Upper lobe of right lung (tissue), 1 donor: ENCODE results near the gene OR6A2. TPM values are rescaled to one million over a fixed set of nuclear protein-coding genes. Genes with fewer than 3 reads are reported as not detected.
"Not testable (repeated sequence)": the region's sequence is repeated elsewhere in the genome, so short reads cannot be mapped to it uniquely, and the experiment has no call there.

Experiments used
- ATAC-seq: fragments of 200-7000 bp; cut with Tn5 transposase; one replicate; pipeline ENCODE4 v1.9.1; 2020; ENCODE audit warnings: mild to moderate bottlenecking, moderate library complexity
- DNase-seq: peaks from one replicate; pipeline ENCODE4 v3.0.0-alpha.2; 2020
- H3K27ac ChIP-seq: fragments of 200-600 bp; one replicate; pipeline ENCODE4 v1.8.0; 2022
- H3K27me3 ChIP-seq: fragments of 200-600 bp; one replicate; pipeline ENCODE4 v1.8.0; 2022; ENCODE audit warnings: mild to moderate bottlenecking
- H3K36me3 ChIP-seq: fragments of 200-600 bp; one replicate; pipeline ENCODE4 v1.8.0; 2022
- H3K4me1 ChIP-seq: fragments of 200-600 bp; one replicate; pipeline ENCODE4 v1.8.0; 2022
- H3K4me3 ChIP-seq: fragments of 200-600 bp; one replicate; pipeline ENCODE4 v1.8.0; 2022; ENCODE audit warnings: mild to moderate bottlenecking
- H3K9me3 ChIP-seq: fragments of 200-600 bp; one replicate; pipeline ENCODE4 v1.8.0; 2022
- CTCF ChIP-seq: fragments of 200-600 bp; IDR thresholded peaks from one replicate; pipeline ENCODE4 v1.8.0; 2022; ENCODE audit warnings: antibody characterized with exemption
- intact Hi-C: fragments of 100-400 bp; cut with DNase I; formaldehyde crosslinking; loops from one replicate; pipeline ENCODE4 v1.11.0; 2022
- total RNA-seq: library from RNA; stranded (reverse); fragmentation: NEBNext Ultra II Directional; extraction: Animal tissue kit (Norgen Biotek cat#: 25700); gene quantifications from one replicate; pipeline ENCODE4 v1.2.1, GENCODE V29; 2021
- donor health status: DM: no; HTN: yes; CAD: no; lungs with severe emphysema.

Gene OR6A2
- total RNA-seq, 1 donor from 2014 or later: not detected

- TF ChIP-seq CTCF: no peak
- ATAC-seq: no peak
Observed at GRCh38 chr11:6817694-6818093, 18.2 kb upstream of the OR6A2 start.

GRCh38 chr11:6813656-6814055, 14.2 kb upstream of the OR6A2 start:
- H3K27me3 ChIP-seq: no peaks in the 10 kb centered on the region
- intact Hi-C loops: no loop called here
- H3K9me3 ChIP-seq: no peaks in the 10 kb centered on the region
- no peak for DNase-seq
- H3K4me3 ChIP-seq: no peak overlapping the region
- H3K36me3 ChIP-seq: no peaks in the 10 kb centered on the region
- ATAC-seq: no peak
- H3K27ac ChIP-seq: no peak overlapping the region
- H3K4me1 ChIP-seq: no peaks in the 10 kb centered on the region
- no peak for TF ChIP-seq CTCF

More at GRCh38 chr11:6817694-6818093, 18.2 kb upstream of the OR6A2 start:
- H3K36me3 ChIP-seq: no peaks in the 10 kb centered on the region
- no peak overlapping the region for H3K27ac ChIP-seq
- no peaks in the 10 kb centered on the region for H3K4me1 ChIP-seq
- no peaks in the 10 kb centered on the region for H3K27me3 ChIP-seq
- no peaks in the 10 kb centered on the region for H3K9me3 ChIP-seq
- intact Hi-C loops: no loop called here
- no peak overlapping the region for H3K4me3 ChIP-seq
- no peak for DNase-seq

GRCh38 chr11:6812390-6813005, 13.0 kb upstream of the OR6A2 start:
- TF ChIP-seq CTCF: peak; percentile 89
- ATAC-seq: peak; percentile 90
- Histone ChIP-seq H3K36me3 (no peaks in the 10 kb centered on the region), H3K27ac (no peak overlapping the region), H3K4me1 (no peaks in the 10 kb centered on the region), H3K4me3 (no peak overlapping the region), H3K9me3 (no peaks in the 10 kb centered on the region), H3K27me3 (no peaks in the 10 kb centered on the region)
- no peak for DNase-seq
- intact Hi-C loops: no loop called here

- H3K4me3 ChIP-seq, H3K4me1 ChIP-seq, H3K27me3 ChIP-seq, H3K27ac ChIP-seq, DNase-seq, H3K9me3 ChIP-seq, intact Hi-C loops, ATAC-seq, H3K36me3 ChIP-seq: not testable (repeated sequence)
Observed at GRCh38 chr11:6801075-6801474, 1.6 kb upstream of the OR6A2 start.

GRCh38 chr11:6794639-6795038, 4.8 kb downstream of the OR6A2 start:
- Histone ChIP-seq H3K27me3 (no peaks in the 10 kb centered on the region), H3K27ac (no peak overlapping the region), H3K9me3 (no peaks in the 10 kb centered on the region), H3K4me3 (no peak overlapping the region), H3K4me1 (no peaks in the 10 kb centered on the region), H3K36me3 (no peaks in the 10 kb centered on the region)
- ATAC-seq (no peak), DNase-seq (no peak)
- TF ChIP-seq CTCF: no peak
- intact Hi-C loops: no loop called here

GRCh38 chr11:6790546-6790945, 8.9 kb downstream of the OR6A2 start:
- no peak overlapping the region for H3K4me3 ChIP-seq
- no peaks in the 10 kb centered on the region for H3K36me3 ChIP-seq
- H3K4me1 ChIP-seq: no peaks in the 10 kb centered on the region
- no peaks in the 10 kb centered on the region for H3K27me3 ChIP-seq
- intact Hi-C loops: no loop called here
- no peak overlapping the region for H3K27ac ChIP-seq
- ATAC-seq (no peak), DNase-seq (no peak)
- no peaks in the 10 kb centered on the region for H3K9me3 ChIP-seq
- TF ChIP-seq CTCF: no peak
